Activated CD8-positive, alpha-beta memory T cell treated with anti-CD3 and anti-CD28 coated beads for 48 hours (primary cell): ENCODE data around the gene GREB1L.
"Not testable (repeated sequence)": the region's sequence is repeated elsewhere in the genome, so short reads cannot be mapped to it uniquely, and the experiment has no call there.

Experiments used
- DNase-seq, 3 experiments: peaks; one replicate each; pipeline ENCODE4 v3.0.0-alpha.2; 2020; ENCODE audit warnings: low read depth in 2 of 3, low spot score in 2 of 3

The GREB1L gene

GRCh38 chr18:21362831-21363230, 120.8 kb downstream of the GREB1L start:
- no peak for DNase-seq

DNA sequence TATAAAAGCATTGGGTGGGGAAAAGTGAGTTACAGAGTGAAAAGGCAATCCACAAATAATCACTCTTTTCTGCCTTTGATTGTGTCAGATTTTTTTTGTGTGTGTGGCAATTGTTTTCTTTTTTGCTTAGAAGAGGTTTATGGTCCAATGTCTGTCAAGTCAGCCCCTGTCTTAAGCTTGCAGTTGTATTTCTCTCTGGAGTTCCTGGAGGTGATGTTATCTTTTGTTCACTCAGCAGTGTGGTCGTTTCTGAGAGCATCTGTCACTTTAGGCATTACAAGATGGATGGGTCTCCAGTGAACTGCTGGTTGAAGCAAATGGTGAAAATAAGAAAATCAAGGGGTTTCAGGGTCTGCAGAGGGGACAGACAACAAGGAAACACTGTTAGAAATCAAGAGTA, 121.3 kb downstream of the GREB1L start:
- no peak for DNase-seq

GRCh38 chr18:21364471-21364870, 122.4 kb downstream of the GREB1L start:
- no peak for DNase-seq

DNA sequence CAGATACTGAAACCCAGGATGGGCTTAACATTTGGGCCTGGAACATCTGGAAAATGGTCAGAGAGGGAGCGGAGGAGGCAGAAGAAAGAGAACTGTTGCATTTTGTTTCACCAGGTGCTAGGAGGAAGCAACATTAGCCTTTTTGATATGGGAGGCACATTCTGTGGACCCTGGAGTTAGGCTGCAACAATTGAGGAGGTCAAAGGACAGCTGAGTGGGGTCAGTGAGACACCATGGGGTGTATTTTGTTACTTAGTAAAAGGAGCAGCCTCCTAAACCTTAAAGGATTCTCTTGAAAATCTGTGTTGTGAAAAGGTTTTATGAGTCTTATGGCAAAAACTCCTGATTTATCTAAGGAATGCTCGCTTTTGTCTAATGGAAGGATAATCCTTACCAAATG, 124.9 kb downstream of the GREB1L start:
- no peak for DNase-seq

- DNase-seq, result no peak
Observed at GRCh38 chr18:21369146-21369545, 127.1 kb downstream of the GREB1L start.

- not testable (repeated sequence) for DNase-seq
Observed at GRCh38 chr18:21369597-21369996, 127.6 kb downstream of the GREB1L start.

DNA sequence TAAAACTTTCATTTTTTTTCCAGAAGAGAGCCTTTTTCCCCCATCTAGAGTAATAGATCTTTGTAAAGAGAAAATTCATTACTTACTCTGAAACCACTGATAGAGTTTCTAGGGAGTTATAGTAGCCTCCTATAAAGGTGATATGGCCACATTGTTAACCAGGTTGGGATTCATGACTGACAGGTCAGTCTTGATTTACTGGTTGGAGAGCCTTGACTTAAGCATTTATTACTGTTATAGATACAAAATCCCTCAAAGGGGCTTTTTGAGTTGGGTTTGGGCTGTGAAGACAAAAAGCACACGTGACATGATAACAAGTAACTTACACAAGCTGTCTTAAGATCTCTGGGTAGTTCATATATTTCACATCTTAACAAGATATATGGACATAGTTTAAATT, 141.0 kb downstream of the GREB1L start:
- no peak for DNase-seq

- no peak for DNase-seq
Observed at GRCh38 chr18:21386523-21387240, 144.7 kb downstream of the GREB1L start.

- DNase-seq, result no peak
Observed at GRCh38 chr18:21387886-21388285, 145.9 kb downstream of the GREB1L start.

- no peak for DNase-seq
Observed at GRCh38 chr18:21389283-21389682, 147.3 kb downstream of the GREB1L start.

GRCh38 chr18:21389903-21390302, 147.9 kb downstream of the GREB1L start:
- no peak for DNase-seq

DNA sequence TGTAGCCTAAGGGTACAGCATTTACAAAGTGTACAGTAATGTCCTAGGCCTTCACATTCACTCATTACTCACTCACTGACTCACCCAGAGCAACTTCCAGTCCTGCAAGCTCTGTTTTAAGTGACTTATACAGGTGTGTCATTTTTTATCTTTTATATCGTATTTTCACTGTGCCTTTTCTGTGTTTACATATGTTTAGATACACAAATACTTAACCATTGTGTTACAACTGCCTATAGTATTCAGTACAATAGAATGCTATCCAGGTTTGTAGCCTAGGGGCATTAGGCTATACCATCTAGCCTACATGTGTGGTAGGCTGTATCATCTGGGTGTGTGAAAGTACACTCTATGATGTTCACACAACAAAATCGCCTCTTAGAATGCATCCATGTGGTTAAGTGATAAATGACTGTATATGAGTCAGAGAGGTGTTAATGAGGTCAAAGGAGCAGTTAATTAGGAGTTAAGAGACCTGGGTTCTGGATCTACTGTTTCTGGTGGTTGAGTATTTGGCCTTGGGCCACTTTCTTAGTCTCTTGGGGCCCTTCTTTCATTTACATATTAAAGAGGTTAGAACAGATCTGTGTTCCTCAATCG, 149.1 kb downstream of the GREB1L start:
- no peak for DNase-seq

GRCh38 chr18:21393986-21394385, 152.0 kb downstream of the GREB1L start:
- DNase-seq, result no peak

GRCh38 chr18:21398121-21398520, 156.1 kb downstream of the GREB1L start:
- DNase-seq, result no peak

DNA sequence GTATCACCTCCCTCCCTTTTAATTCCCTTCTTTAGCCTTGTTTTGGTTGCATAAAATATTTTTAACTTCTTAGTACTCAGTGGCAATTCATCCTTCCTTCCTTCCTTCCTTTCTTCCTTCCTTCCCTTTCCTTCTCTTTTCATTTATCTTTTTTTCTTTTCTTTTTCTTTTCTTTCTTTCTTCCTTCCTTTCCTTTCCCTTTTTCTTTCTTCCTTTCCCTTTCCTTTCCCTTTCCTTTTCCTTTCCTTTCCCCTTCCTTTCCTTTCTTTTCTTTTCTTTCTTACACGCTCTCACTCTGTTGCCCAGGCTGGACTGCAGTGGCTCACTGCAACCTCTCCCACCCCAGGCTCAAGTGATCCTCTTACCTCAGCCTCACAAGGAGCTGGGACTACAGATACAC, 160.2 kb downstream of the GREB1L start:
- DNase-seq, result no peak

- DNase-seq, result no peak
Observed at GRCh38 chr18:21404426-21404825, 162.4 kb downstream of the GREB1L start.

GRCh38 chr18:21406116-21406515, 164.1 kb downstream of the GREB1L start:
- no peak for DNase-seq

DNA sequence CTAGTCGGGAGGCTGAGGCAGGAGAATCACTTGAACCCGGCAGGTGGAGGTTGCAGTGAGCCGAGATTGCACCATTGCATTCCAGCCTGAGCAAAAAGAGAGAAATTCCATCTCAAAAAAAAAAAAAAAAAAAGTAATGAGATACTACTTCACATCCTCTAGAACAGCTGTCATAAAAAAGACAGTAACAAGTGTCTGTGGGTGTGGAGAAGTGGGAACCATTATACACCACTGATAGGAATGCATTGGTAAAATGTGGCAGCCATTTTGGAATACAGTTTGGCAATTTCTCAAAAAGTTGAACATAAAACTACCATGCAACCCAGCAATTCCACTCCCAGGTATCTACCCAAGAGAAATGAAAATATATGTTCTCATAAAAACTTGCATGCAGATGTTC, 166.6 kb downstream of the GREB1L start:
- no peak for DNase-seq

DNA sequence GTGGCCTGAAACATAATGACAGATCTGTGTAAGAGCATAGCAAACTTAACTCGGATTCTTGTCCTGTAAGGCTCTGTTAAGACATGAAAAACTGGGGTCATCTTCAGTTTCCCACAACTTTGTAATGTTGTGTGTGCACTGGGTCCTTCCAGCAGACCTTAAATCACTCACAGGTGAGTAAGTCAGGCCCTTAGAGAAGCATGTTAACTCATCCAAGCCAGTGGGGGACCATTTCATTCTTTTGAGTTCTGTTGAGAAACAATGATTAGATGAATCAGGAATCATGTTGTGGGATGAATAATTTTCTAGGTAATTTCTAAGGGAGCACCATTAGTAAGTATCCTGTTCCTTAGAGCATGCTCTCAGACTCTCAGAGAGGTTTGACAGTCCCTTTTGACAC, 191.4 kb downstream of the GREB1L start:
- DNase-seq, result no peak

DNA sequence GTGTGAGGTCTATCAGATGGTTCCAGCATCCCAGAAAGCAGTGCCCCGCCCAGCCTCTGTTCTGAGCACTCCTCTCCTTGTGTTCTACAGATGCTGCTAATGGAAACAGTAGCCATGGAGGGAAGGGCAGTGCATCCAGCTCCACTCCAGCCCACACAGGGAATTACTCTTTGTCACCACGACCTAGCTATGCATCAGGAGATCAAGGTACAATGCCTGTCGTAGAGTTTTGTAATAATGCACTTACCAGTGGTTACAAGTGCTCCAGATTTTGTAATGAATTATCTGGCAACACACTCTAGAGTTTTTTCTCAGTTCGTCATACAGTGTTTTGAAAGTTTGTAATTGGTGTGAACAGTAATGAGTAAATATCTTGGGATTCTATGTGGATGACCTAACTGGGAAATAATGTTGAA, 197.4 kb downstream of the GREB1L start:
- no peak for DNase-seq

- no peak for DNase-seq
Observed at GRCh38 chr18:21441670-21442069, 199.6 kb downstream of the GREB1L start.

DNA sequence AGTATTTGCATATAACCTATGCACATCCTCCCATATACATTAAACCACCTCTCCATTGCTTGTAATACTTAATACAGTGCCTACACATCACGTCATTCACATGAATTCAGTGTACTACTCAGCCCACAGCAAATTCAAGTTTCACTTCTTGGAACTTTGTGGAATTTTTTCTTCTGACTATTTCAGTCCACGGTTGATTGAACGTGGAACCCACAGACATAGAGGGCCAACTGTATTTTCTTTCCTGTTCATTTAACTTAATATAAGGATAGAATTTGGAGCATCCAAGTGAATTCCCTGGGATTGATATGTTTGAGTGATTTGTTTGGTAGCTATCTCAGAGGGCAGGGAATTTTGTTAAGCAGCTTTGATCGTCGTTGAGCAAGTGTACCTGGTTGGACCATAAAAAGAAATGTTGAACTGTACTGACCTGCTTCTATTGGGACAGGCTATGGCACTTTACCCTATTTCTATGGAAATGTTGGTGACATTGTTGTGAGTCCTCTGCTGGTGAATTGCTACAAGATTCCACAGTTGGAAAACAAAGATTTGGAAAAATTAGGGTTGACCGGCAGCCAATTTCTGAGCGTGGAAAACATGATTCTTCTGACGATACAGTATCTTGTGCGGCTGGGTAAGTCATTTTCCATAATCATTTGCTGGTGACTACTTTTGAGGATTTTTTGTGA, 201.9 kb downstream of the GREB1L start:
- no peak for DNase-seq
